PC-3 (cell line): Measurements from ENCODE around the gene PHF2. TPM values are rescaled to one million over a fixed set of nuclear protein-coding genes. Genes with fewer than 3 reads are reported as not detected.

Experiments
- ATAC-seq: fragments of 200-7000 bp; cut with Tn5 transposase; 2 replicates; pipeline ENCODE4 v1.9.1; 2020; ENCODE audit warnings: mild to moderate bottlenecking, moderate library complexity
- BruUV-seq: library from RNA; stranded (reverse); fragments of 400-500 nt; replicated peaks from 2 replicates; lab custom pipeline; 2021; lab: Mats Ljungman, UMichigan
- CTCF ChIA-PET: fragments of 300-600 bp; sonication (Branson Sonifier 250); formaldehyde crosslinking; loops from one replicate; lab custom pipeline; 2022; ENCODE audit warnings: antibody characterized with exemption; lab: Charles Lee
- POLR2A ChIA-PET: fragments of 300-600 bp; sonication (Branson Sonifier 250); formaldehyde crosslinking; loops from one replicate; lab custom pipeline; 2022; ENCODE audit warnings: antibody characterized with exemption; ENCODE audit not compliant: unreplicated experiment; lab: Charles Lee
- DNase-seq: peaks from one replicate; pipeline ENCODE4 v3.0.0-alpha.2; 2015
- H2AFZ ChIP-seq: fragments of 300-600 bp; sonication (generic); 2 replicates; pipeline ENCODE4 v1.6.0; 2016; ENCODE audit warnings: antibody characterized with exemption, low read length
- H3F3A ChIP-seq: fragments of 300-600 bp; sonication (generic); one replicate; pipeline ENCODE4 v1.6.0; 2017; ENCODE audit warnings: antibody characterized with exemption, low read length, control low read depth, mild to moderate bottlenecking; ENCODE audit not compliant: unreplicated experiment
- H3K27ac ChIP-seq: fragments of 300-600 bp; sonication (generic); 2 replicates; pipeline ENCODE4 v1.5.1; 2016; ENCODE audit warnings: mild to moderate bottlenecking, low read length
- H3K27me3 ChIP-seq: fragments of 300-600 bp; sonication (generic); 2 replicates; pipeline ENCODE4 v1.6.1; 2016; ENCODE audit warnings: low read length, mixed read lengths
- H3K36me3 ChIP-seq: fragments of 300-600 bp; sonication (generic); 2 replicates; pipeline ENCODE4 v1.6.1; 2016; ENCODE audit warnings: low read depth, mixed run types, low read length, mixed read lengths
- H3K4me1 ChIP-seq: fragments of 300-600 bp; sonication (generic); 2 replicates; pipeline ENCODE4 v1.5.1; 2016; ENCODE audit warnings: low read length; ENCODE audit not compliant: insufficient read depth
- H3K4me2 ChIP-seq: fragments of 300-600 bp; sonication (generic); 2 replicates; pipeline ENCODE4 v1.6.0; 2016; ENCODE audit warnings: low read length
- H3K4me3 ChIP-seq: fragments of 300-600 bp; sonication (generic); 2 replicates; pipeline ENCODE4 v1.5.1; 2016; ENCODE audit warnings: mild to moderate bottlenecking, low read length, mixed read lengths
- H3K79me2 ChIP-seq: fragments of 300-600 bp; sonication (generic); 2 replicates; pipeline ENCODE4 v1.6.1; 2017; ENCODE audit warnings: low read length, mixed read lengths
- H3K9ac ChIP-seq: fragments of 300-600 bp; sonication (generic); 2 replicates; pipeline ENCODE4 v1.6.0; 2016; ENCODE audit warnings: mild to moderate bottlenecking, low read length
- H3K9me2 ChIP-seq: fragments of 300-600 bp; sonication (generic); replicated peaks from 2 replicates; pipeline ENCODE4 v1.6.1; 2016; ENCODE audit warnings: mixed run types, low read length, mixed read lengths
- H3K9me3 ChIP-seq: fragments of 300-600 bp; sonication (generic); 2 replicates; pipeline ENCODE4 v1.6.1; 2016; ENCODE audit warnings: low read length, mixed read lengths
- H4K20me1 ChIP-seq: fragments of 300-600 bp; sonication (generic); 2 replicates; pipeline ENCODE4 v1.6.1; 2016; ENCODE audit warnings: low read length, mixed read lengths
- EZH2 ChIP-seq: fragments of 300-600 bp; sonication (generic); IDR thresholded peaks from one replicate; pipeline ENCODE4 v1.6.1; 2017; ENCODE audit warnings: antibody characterized with exemption, mild to moderate bottlenecking, low read length; ENCODE audit not compliant: unreplicated experiment
- EZH2phosphoT487 ChIP-seq: fragments of 300-600 bp; sonication (generic); IDR thresholded peaks from 2 replicates; pipeline ENCODE4 v1.6.1; 2018; ENCODE audit warnings: mild to moderate bottlenecking, antibody characterized with exemption, low read length, borderline replicate concordance
- intact Hi-C: fragments of 100-400 bp; cut with micrococcal nuclease; formaldehyde crosslinking; loops from 2 replicates; pipeline ENCODE4 v1.9.0; 2023
- total RNA-seq: library from RNA; depleted of rRNA; stranded (reverse); fragments of >200 nt; gene quantifications from 2 replicates; pipeline ENCODE4 v1.2.3, GENCODE V29; 2014
- TF ChIP-seq, protein P1 (sequence below): fragments of 300-600 bp; sonication (generic); conservative IDR thresholded peaks from 2 replicates; pipeline ENCODE4 v1.5.1; 2017; ENCODE audit warnings: antibody characterized with exemption, low read depth, mild to moderate bottlenecking, low read length

Gene PHF2
- total RNA-seq, 1 experiment from 2014 or later: 10.6 TPM

DNA sequence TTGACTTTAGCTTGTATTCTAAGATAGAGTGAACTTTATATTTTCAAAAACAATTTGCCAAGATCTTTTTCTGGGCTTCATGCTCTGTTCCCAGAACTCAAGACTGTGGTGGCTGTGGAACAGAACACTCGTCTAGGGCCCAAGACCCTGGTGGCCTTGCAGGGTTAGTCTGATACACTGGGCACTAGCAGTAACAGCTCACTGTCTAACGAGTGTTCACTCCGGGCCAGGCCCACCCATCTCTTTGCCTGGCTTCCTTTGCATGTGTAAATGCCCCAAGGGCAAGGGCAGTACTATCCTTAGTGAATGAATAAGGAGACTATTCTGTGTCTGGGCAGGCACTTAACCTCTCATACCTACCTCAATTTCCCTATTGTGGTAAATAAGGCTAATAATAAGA, 47.4 kb downstream of the PHF2 start:
- Histone ChIP-seq H3K9me3 (no peaks in the 10 kb centered on the region), H3K4me3 (no peak overlapping the region), H4K20me1 (no peaks in the 10 kb centered on the region), H3K4me1 (no peaks in the 10 kb centered on the region), H3K27me3 (no peaks in the 10 kb centered on the region), H3K9ac (no peak overlapping the region), H3K4me2 (no peak overlapping the region), H3K36me3 (no peaks in the 10 kb centered on the region), H2AFZ (no peak overlapping the region), H3K79me2 (0 out of 2 replicates have a peak, but pooled peaks cover 2% of the 10 kb centered on the region), H3K27ac (no peak overlapping the region), H3F3A (no peaks in the 10 kb centered on the region), H3K9me2 (no peaks in the 10 kb centered on the region)
- intact Hi-C loops: no loop called here
- CTCF ChIA-PET: no interaction called here
- POLR2A ChIA-PET: no interaction called here
- BruUV-seq: no TSS peak
- TF ChIP-seq EZH2phosphoT487: no peak
- TF ChIP-seq, protein P1, sequence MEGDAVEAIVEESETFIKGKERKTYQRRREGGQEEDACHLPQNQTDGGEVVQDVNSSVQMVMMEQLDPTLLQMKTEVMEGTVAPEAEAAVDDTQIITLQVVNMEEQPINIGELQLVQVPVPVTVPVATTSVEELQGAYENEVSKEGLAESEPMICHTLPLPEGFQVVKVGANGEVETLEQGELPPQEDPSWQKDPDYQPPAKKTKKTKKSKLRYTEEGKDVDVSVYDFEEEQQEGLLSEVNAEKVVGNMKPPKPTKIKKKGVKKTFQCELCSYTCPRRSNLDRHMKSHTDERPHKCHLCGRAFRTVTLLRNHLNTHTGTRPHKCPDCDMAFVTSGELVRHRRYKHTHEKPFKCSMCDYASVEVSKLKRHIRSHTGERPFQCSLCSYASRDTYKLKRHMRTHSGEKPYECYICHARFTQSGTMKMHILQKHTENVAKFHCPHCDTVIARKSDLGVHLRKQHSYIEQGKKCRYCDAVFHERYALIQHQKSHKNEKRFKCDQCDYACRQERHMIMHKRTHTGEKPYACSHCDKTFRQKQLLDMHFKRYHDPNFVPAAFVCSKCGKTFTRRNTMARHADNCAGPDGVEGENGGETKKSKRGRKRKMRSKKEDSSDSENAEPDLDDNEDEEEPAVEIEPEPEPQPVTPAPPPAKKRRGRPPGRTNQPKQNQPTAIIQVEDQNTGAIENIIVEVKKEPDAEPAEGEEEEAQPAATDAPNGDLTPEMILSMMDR: no peak
- no peak for TF ChIP-seq EZH2
- DNase-seq (no peak), ATAC-seq (no peak)

GRCh38 chr9:93624431-93624834, 48.0 kb downstream of the PHF2 start:
- no peaks in the 10 kb centered on the region for H3K9me2 ChIP-seq
- H3K4me2 ChIP-seq: no peak overlapping the region
- no peaks in the 10 kb centered on the region for H3K9me3 ChIP-seq
- ATAC-seq (no peak), DNase-seq (no peak)
- no peaks in the 10 kb centered on the region for H3K4me1 ChIP-seq
- H3K79me2 ChIP-seq: 0 out of 2 replicates have a peak, but pooled peaks cover 2% of the 10 kb centered on the region
- no TSS peak for BruUV-seq
- H3K27ac ChIP-seq: no peak overlapping the region
- no peak overlapping the region for H2AFZ ChIP-seq
- intact Hi-C loops: no loop called here
- H3K9ac ChIP-seq: no peak overlapping the region
- H3F3A ChIP-seq: no peaks in the 10 kb centered on the region
- ChIA-PET CTCF (no interaction called here), POLR2A (no interaction called here)
- TF ChIP-seq EZH2phosphoT487: no peak
- TF ChIP-seq, protein P1: no peak
- no peak for TF ChIP-seq EZH2
- no peaks in the 10 kb centered on the region for H4K20me1 ChIP-seq
- no peak overlapping the region for H3K4me3 ChIP-seq
- no peaks in the 10 kb centered on the region for H3K36me3 ChIP-seq
- no peaks in the 10 kb centered on the region for H3K27me3 ChIP-seq

DNA sequence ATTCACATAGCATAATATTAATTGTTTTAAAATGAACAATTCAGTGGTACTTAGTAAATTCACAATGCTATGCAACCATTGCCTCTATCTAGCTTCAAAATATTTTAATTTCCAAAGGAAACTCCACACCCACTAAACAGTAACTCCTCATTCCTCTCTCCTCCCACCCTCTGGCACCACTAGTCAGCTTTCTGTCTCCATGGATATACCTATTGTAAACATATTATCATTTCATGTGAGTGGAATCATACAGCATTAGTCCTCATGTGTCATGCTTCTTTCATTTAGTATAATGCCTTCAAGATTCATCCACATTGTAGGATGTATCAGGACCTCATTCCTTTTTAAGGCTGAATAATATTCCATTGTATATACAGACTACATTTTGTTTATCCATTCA, 48.6 kb downstream of the PHF2 start:
- DNase-seq: no peak
- no peaks in the 10 kb centered on the region for H3K4me1 ChIP-seq
- no peak overlapping the region for H3K27ac ChIP-seq
- no peak for ATAC-seq
- H3F3A ChIP-seq: no peaks in the 10 kb centered on the region
- no peaks in the 10 kb centered on the region for H3K27me3 ChIP-seq
- no peak overlapping the region for H3K4me2 ChIP-seq
- H3K9me2 ChIP-seq: no peaks in the 10 kb centered on the region
- 0 out of 2 replicates have a peak, but pooled peaks cover 2% of the 10 kb centered on the region for H3K79me2 ChIP-seq
- POLR2A ChIA-PET: no interaction called here
- no peaks in the 10 kb centered on the region for H3K36me3 ChIP-seq
- H2AFZ ChIP-seq: no peak overlapping the region
- CTCF ChIA-PET: no interaction called here
- no peak overlapping the region for H3K9ac ChIP-seq
- H3K9me3 ChIP-seq: no peaks in the 10 kb centered on the region
- H3K4me3 ChIP-seq: no peak overlapping the region
- TF ChIP-seq EZH2phosphoT487 (no peak), EZH2 (no peak)
- TF ChIP-seq, protein P1: no peak
- no TSS peak for BruUV-seq
- H4K20me1 ChIP-seq: no peaks in the 10 kb centered on the region
- intact Hi-C loops: no loop called here
